Superior temporal gyrus (tissue), 1 donor: Measurements from ENCODE around the gene FTH1.
"Not testable (repeated sequence)": the region's sequence is repeated elsewhere in the genome, so short reads cannot be mapped to it uniquely, and the experiment has no call there.

Source experiments
- DNase-seq: peaks from one replicate; pipeline ENCODE4 v3.0.0-alpha.2; 2016; ENCODE audit errors: extremely low spot score

Gene FTH1

GRCh38 chr11:61967116-61967923 lies at the start of gene FTH1:
TSS of gene FTH1 (minus strand) at chr11:61967634. CDS start at chr11:61967425, 209 bp downstream.
- DNase-seq = peak; percentile 93

GRCh38 chr11:62015615-62016014 lies 48.2 kb upstream of the FTH1 start:
- DNase-seq = no peak

GRCh38 chr11:62013537-62014476 lies 46.4 kb upstream of the FTH1 start:
- no peak for DNase-seq

- no peak for DNase-seq
Measured at GRCh38 chr11:62012832-62013461, 45.5 kb upstream of the FTH1 start.

GRCh38 chr11:62012451-62012831 lies 45.0 kb upstream of the FTH1 start:
- DNase-seq = no peak

GRCh38 chr11:62011881-62012280 lies 44.4 kb upstream of the FTH1 start:
- DNase-seq = no peak

GRCh38 chr11:62010935-62011528 lies 43.6 kb upstream of the FTH1 start:
- DNase-seq = no peak

GRCh38 chr11:62008193-62008592 lies 40.8 kb upstream of the FTH1 start:
- no peak for DNase-seq

GRCh38 chr11:62004473-62004872 lies 37.0 kb upstream of the FTH1 start:
- DNase-seq = no peak

GRCh38 chr11:62002283-62002682 lies 34.8 kb upstream of the FTH1 start:
- not testable (repeated sequence) for DNase-seq

- no peak for DNase-seq
Measured at GRCh38 chr11:62001450-62002191, 34.2 kb upstream of the FTH1 start.

GRCh38 chr11:62000539-62001446 lies 33.4 kb upstream of the FTH1 start:
- DNase-seq = no peak

GRCh38 chr11:61999141-61999975 lies 31.9 kb upstream of the FTH1 start:
- no peak for DNase-seq

- DNase-seq = peak; percentile 94
Measured at GRCh38 chr11:61996933-61997332, 29.5 kb upstream of the FTH1 start.

- peak; percentile 94 for DNase-seq
Measured at GRCh38 chr11:61994981-61995380, 27.5 kb upstream of the FTH1 start.

GRCh38 chr11:61985869-61986268 lies 18.4 kb upstream of the FTH1 start:
- DNase-seq = no peak

- DNase-seq = no peak
Measured at GRCh38 chr11:61983419-61983818, 16.0 kb upstream of the FTH1 start.

GRCh38 chr11:61980783-61981541 lies 13.5 kb upstream of the FTH1 start:
- no peak for DNase-seq
